Fibroblast of pulmonary artery (primary cell): ENCODE measurements around the gene SLC39A7.

Experiments
- DNase-seq: peaks from one replicate; pipeline ENCODE4 v3.0.0-alpha.2; 2010; ENCODE audit warnings: low read depth
- H3K4me3 ChIP-seq: replicated peaks from 2 replicates; pipeline ENCODE4 v1.5.1; 2011; ENCODE audit warnings: low read depth, mild to moderate bottlenecking, control low read depth, low read length, moderate library complexity
- CTCF ChIP-seq: IDR thresholded peaks from 2 replicates; pipeline ENCODE4 v1.5.1; 2011; ENCODE audit warnings: mild to moderate bottlenecking, control low read depth, low read length, inconsistent platforms; ENCODE audit errors: missing control alignments

SLC39A7 gene

GRCh38 chr6:33243476-33243875, 42.8 kb downstream of the SLC39A7 start:
- H3K4me3 ChIP-seq: no peak overlapping the region
- no peak for DNase-seq
- no peak for TF ChIP-seq CTCF

GRCh38 chr6:33247977-33248642, 47.4 kb downstream of the SLC39A7 start:
- H3K4me3 ChIP-seq: peak overlapping the region; percentile 79
- peak; percentile 87 for TF ChIP-seq CTCF
- DNase-seq: peak; percentile 89

DNA sequence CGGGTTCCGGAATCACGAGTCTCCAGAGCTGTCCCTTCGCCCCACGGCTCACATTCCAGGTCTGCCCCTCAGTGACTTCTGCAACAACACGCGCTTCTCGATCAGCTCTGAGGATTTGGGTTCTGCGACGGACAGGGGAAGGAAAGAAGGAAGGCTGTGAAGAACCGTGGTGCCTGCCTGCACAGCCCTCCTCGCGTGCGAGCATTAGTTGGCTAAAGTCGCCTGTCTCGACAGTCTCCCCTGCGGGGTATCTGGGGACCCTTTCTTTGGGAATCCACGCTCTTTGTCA, 47.9 kb downstream of the SLC39A7 start:
- TF ChIP-seq CTCF: no peak
- H3K4me3 ChIP-seq: peak overlapping the region; percentile 79
- DNase-seq: peak; percentile 58

GRCh38 chr6:33248932-33249731, 48.5 kb downstream of the SLC39A7 start:
- H3K4me3 ChIP-seq: peak overlapping the region; percentile 79
- DNase-seq: peak; percentile 100
- TF ChIP-seq CTCF: no peak

- peak overlapping the region; percentile 79 for H3K4me3 ChIP-seq
- no peak for TF ChIP-seq CTCF
- peak; percentile 65 for DNase-seq
Observed at GRCh38 chr6:33249732-33250630, 49.3 kb downstream of the SLC39A7 start.

GRCh38 chr6:33250731-33251130, 50.1 kb downstream of the SLC39A7 start:
- TF ChIP-seq CTCF: no peak
- DNase-seq: no peak
- peak overlapping the region; percentile 3 for H3K4me3 ChIP-seq
